Keratinocyte (primary cell): Measurements from ENCODE around the gene ABHD16A.

Source experiments
- CTCF ChIP-seq, 3 experiments: IDR thresholded peaks in 1 of 3; conservative IDR thresholded peaks in 1 of 3; optimal IDR thresholded peaks in 1 of 3; 2 replicates in 2 of 3; 3 replicates in 1 of 3; pipeline versions ENCODE3 to v1.5.1; 2011; ENCODE audit warnings: low read length in 3 of 3, mild to moderate bottlenecking in 3 of 3, moderate library complexity in 2 of 3, control low read depth in 1 of 3, inconsistent platforms in 1 of 3; ENCODE audit not compliant: insufficient read depth in 2 of 3; ENCODE audit errors: extremely low read depth in 1 of 3
- EZH2 ChIP-seq: IDR thresholded peaks from one replicate; pipeline ENCODE4 v1.6.1; 2012; ENCODE audit warnings: inconsistent platforms, mild to moderate bottlenecking, low read length, moderate library complexity

- TF ChIP-seq CTCF (optimal IDR thresholded peaks at IDR 0.05 in 1 of 3, IDR thresholded peaks at IDR 0.05 in 1 of 3, conservative IDR thresholded peaks at IDR 0.05 in 1 of 3; ENCODE audit: extremely low read depth in 1 of 3, insufficient read depth in 2 of 3, low read length in 3 of 3): no peak
- TF ChIP-seq EZH2: no peak
Measured at GRCh38 chr6:31713465-31713864, 10.3 kb upstream of the ABHD16A start.
